Ovary (tissue), 3 donors: ENCODE measurements around the gene SSH3.
"Not testable (repeated sequence)": the region's sequence is repeated elsewhere in the genome, so short reads cannot be mapped to it uniquely, and the experiment has no call there.

Experiments
- CTCF ChIP-seq, 3 donors: fragments of 450-650 bp in 2 of 3; fragments of 200-600 bp in 1 of 3; IDR thresholded peaks; one replicate each; pipeline versions ENCODE4 v1.5.1 to v1.8.0; 2016 to 2022; ENCODE audit warnings: antibody characterized with exemption in 3 of 3, mild to moderate bottlenecking in 1 of 3
- EP300 ChIP-seq: sonication (generic); formaldehyde crosslinking; IDR thresholded peaks from one replicate; pipeline ENCODE4 v1.6.1; 2017; ENCODE audit warnings: antibody characterized with exemption
- POLR2A ChIP-seq: fragments of 450-650 bp; IDR thresholded peaks from one replicate; pipeline ENCODE4 v1.6.1; 2017; ENCODE audit warnings: antibody characterized with exemption, mild to moderate bottlenecking, moderate library complexity
- donor health status: DM: no; HTN: no; CAD: no.

- not testable (repeated sequence) for TF ChIP-seq CTCF (IDR thresholded peaks at IDR 0.05); POLR2A; EP300
These were observed 15.5 kb downstream of the SSH3 start for GRCh38 chr11:67318876-67319275.
